ENCODE results near the gene PITX2. TPM values are rescaled to one million over a fixed set of nuclear protein-coding genes. Genes with fewer than 3 reads are reported as not detected.

Gene PITX2
- total RNA-seq, 4 donors from 2014 or later: 17.4 to 48.6 (median 34.0) TPM

- TF ChIP-seq POLR2A (IDR thresholded peaks at IDR 0.05; ENCODE audit: low read depth) (no peak), POLR2AphosphoS5 (IDR thresholded peaks at IDR 0.05) (peak; percentile 31 to 38), EP300 (IDR thresholded peaks at IDR 0.05) (no peak), CTCF (IDR thresholded peaks at IDR 0.05) (no peak)
- DNase-seq (ENCODE audit: extremely low spot score): no peak
- H3K27ac ChIP-seq (replicated peaks in 1 of 4): peak overlapping the region; percentile 80 to 93 (median 86)
- H3K36me3 ChIP-seq: peaks cover 0 to 13% (median 2%) of the 10 kb centered on the region in 4 donors
- no peaks in the 10 kb centered on the region for H3K9me3 ChIP-seq
- 37% methylated on average over 25 of the region's 38 CpGs for WGBS
- H3K4me3 ChIP-seq: peak overlapping the region; percentile 60 to 88 (median 72)
- intact Hi-C loops (cut with DNase I): no loop called here
- H3K4me1 ChIP-seq: peaks cover 23 to 62% (median 39%) of the 10 kb centered on the region in 4 donors
- peaks cover 0 to 72% (median 6%) of the 10 kb centered on the region in 4 donors for H3K27me3 ChIP-seq
Observed at GRCh38 chr4:110617646-110618580, 5.0 kb downstream of the PITX2 start.

DNA sequence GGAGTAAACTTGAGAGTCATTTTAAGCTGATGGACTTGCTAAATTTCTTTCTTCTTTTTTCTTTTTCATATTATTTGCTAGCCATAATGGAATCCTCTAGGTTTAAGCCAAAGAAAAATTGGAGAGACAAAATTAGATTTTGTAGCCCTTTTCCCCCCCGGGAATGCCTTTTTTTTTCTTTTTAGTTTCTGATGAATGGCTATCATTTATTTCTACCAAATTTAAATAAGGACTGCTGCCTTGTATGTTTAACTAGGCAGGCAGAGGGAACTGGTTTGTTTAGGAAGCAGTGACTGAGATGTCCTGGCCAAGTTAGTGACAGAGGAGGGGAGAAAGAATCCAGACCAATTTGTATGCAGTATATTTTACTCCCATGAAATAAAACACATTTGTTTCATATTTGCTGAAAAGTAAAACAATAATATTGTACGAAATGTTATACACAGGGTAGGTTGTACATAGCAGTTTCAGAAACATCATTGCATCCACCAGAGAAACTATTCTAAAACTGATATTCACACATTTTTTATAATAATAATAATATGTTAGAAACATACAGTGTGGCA lies 5.7 kb downstream of the PITX2 start:
- Histone ChIP-seq H3K4me1 (peaks cover 17 to 56% (median 32%) of the 10 kb centered on the region in 4 donors), H3K36me3 (peaks cover 0 to 13% (median 2%) of the 10 kb centered on the region in 4 donors), H3K27me3 (peaks cover 0 to 72% (median 6%) of the 10 kb centered on the region in 4 donors), H3K4me3 (peak overlapping the region in 1 of 4 donors; percentile 69), H3K27ac (replicated peaks in 1 of 4) (peak overlapping the region; percentile 80 to 93 (median 86)), H3K9me3 (no peaks in the 10 kb centered on the region)
- intact Hi-C loops (cut with DNase I): no loop called here
- 34% methylated on average over 2 of the region's 2 CpGs for WGBS
- no peak for TF ChIP-seq EP300 (IDR thresholded peaks at IDR 0.05)
- TF ChIP-seq CTCF (IDR thresholded peaks at IDR 0.05): no peak
- TF ChIP-seq POLR2AphosphoS5 (IDR thresholded peaks at IDR 0.05): no peak
- no peak for TF ChIP-seq POLR2A (IDR thresholded peaks at IDR 0.05; ENCODE audit: low read depth)
- no peak for DNase-seq (ENCODE audit: extremely low spot score)

DNA sequence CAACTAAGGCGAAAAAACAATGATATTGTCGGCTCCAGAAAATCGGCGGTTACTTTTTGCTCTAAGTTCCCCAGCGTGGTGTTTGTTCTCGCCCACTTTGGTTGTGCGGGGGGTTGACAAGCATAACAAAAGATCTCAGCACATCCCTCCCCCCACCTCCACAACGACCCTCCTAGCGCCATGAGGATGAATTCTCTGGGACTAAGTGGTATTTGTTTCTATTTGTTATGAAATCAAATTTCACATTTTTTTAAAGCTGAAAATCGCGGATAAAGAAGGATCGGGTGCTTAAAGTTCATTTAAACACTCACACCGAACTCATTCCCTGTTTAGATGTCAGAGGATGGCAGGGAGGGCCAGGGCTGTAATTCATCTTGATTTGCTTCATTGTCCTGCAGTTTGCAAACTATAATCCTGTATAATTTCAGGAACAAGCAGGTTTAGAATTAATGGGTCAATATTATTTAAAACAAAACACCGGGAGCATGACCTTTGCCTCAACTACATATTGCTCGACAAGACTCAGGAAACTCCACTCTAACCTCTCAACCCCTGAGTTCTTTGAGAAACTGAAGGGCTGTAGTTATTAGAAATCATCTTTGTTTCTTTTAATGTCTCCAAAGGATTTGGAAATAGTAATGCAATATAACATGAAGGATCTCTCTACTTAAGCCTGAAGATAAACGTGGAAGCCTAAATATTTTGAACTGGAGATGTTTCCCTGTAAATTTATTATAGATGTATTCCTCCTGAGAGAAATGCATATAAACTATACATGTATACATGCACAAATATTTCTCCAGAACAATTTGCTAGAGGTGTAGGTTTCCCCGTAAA lies 6.4 kb downstream of the PITX2 start:
- H3K4me3 ChIP-seq: no peak overlapping the region
- peaks cover 0 to 13% (median 2%) of the 10 kb centered on the region in 4 donors for H3K36me3 ChIP-seq
- no peaks in the 10 kb centered on the region for H3K9me3 ChIP-seq
- peaks cover 0 to 72% (median 9%) of the 10 kb centered on the region in 4 donors for H3K27me3 ChIP-seq
- WGBS: 33% methylated on average over 17 of the region's 17 CpGs
- intact Hi-C loops (cut with DNase I): no loop called here
- peaks cover 10 to 55% (median 30%) of the 10 kb centered on the region in 4 donors for H3K4me1 ChIP-seq
- H3K27ac ChIP-seq (replicated peaks in 1 of 4): peak overlapping the region in 3 of 4 donors; percentile 22 to 93 (median 91)
- no peak for DNase-seq (ENCODE audit: extremely low spot score)
- TF ChIP-seq CTCF (IDR thresholded peaks at IDR 0.05) (no peak), POLR2A (IDR thresholded peaks at IDR 0.05; ENCODE audit: low read depth) (no peak), EP300 (IDR thresholded peaks at IDR 0.05) (no peak), POLR2AphosphoS5 (IDR thresholded peaks at IDR 0.05) (no peak)

- H3K4me1 ChIP-seq: peaks cover under 1 to 53% (median 28%) of the 10 kb centered on the region in 4 donors
- 62% methylated on average over 38 of the region's 38 CpGs for WGBS
- no peak for TF ChIP-seq EP300 (IDR thresholded peaks at IDR 0.05)
- no peak for TF ChIP-seq POLR2A (IDR thresholded peaks at IDR 0.05; ENCODE audit: low read depth)
- no peak for TF ChIP-seq CTCF (IDR thresholded peaks at IDR 0.05)
- TF ChIP-seq POLR2AphosphoS5 (IDR thresholded peaks at IDR 0.05): no peak
Observed at GRCh38 chr4:110615353-110616237, 7.3 kb downstream of the PITX2 start.

More at GRCh38 chr4:110615353-110616237, 7.3 kb downstream of the PITX2 start:
- H3K9me3 ChIP-seq: no peaks in the 10 kb centered on the region
- H3K4me3 ChIP-seq: peak overlapping the region in 1 of 4 donors; percentile 4
- peak overlapping the region in 3 of 4 donors; percentile 22 to 93 (median 91) for H3K27ac ChIP-seq (replicated peaks in 1 of 4)
- intact Hi-C loops (cut with DNase I): no loop called here
- no peak for DNase-seq (ENCODE audit: extremely low spot score)
- peaks cover 0 to 9% (median 2%) of the 10 kb centered on the region in 4 donors for H3K36me3 ChIP-seq
- peaks cover 0 to 72% (median 11%) of the 10 kb centered on the region in 4 donors for H3K27me3 ChIP-seq
